OCI-LY1 (cell line): Measurements from ENCODE around the gene XPO4.

Source experiments
- H2AFZ ChIP-seq: fragments of 200-600 bp; sonication (generic), shearing (Covaris generic); 2 replicates; pipeline ENCODE4 v1.6.0; 2014; ENCODE audit warnings: antibody characterized with exemption, mild to moderate bottlenecking, low read length
- H3F3A ChIP-seq: fragments of 200-600 bp; sonication (generic), shearing (Covaris generic); 2 replicates; pipeline ENCODE4 v1.6.0; 2014; ENCODE audit warnings: mild to moderate bottlenecking, antibody characterized with exemption, low read length, moderate library complexity; ENCODE audit not compliant: insufficient read depth
- H3K27ac ChIP-seq: fragments of 200-600 bp; sonication (generic); 2 replicates; pipeline ENCODE4 v1.5.1; 2014; ENCODE audit warnings: low read length, mixed run types, mild to moderate bottlenecking, low read depth; ENCODE audit not compliant: poor library complexity, severe bottlenecking
- H3K27me3 ChIP-seq: fragments of 200-600 bp; sonication (generic); 2 replicates; pipeline ENCODE4 v1.6.0; 2014; ENCODE audit warnings: antibody characterized with exemption, mild to moderate bottlenecking, low read length, moderate library complexity; ENCODE audit not compliant: insufficient read depth
- H3K36me3 ChIP-seq: fragments of 200-600 bp; sonication (generic); 2 replicates; pipeline ENCODE4 v1.6.1; 2014; ENCODE audit warnings: mild to moderate bottlenecking, antibody characterized with exemption, low read length, moderate library complexity, mixed read lengths; ENCODE audit not compliant: insufficient read depth
- H3K4me1 ChIP-seq: fragments of 200-600 bp; sonication (generic); 2 replicates; pipeline ENCODE4 v1.5.1; 2014; ENCODE audit warnings: mild to moderate bottlenecking, low read length, moderate library complexity; ENCODE audit not compliant: insufficient read depth, severe bottlenecking
- H3K4me2 ChIP-seq: fragments of 200-600 bp; sonication (generic), shearing (Covaris generic); 2 replicates; pipeline ENCODE4 v1.6.1; 2014; ENCODE audit warnings: low read length
- H3K4me3 ChIP-seq: fragments of 200-600 bp; sonication (generic); 2 replicates; pipeline ENCODE4 v1.5.1; 2014; ENCODE audit warnings: low read length, low read depth, mild to moderate bottlenecking, mixed read lengths; ENCODE audit not compliant: poor library complexity, severe bottlenecking
- H3K79me2 ChIP-seq: fragments of 200-600 bp; shearing (Covaris generic); 2 replicates; pipeline ENCODE4 v1.6.1; 2016; ENCODE audit warnings: mixed run types, low read length, mixed read lengths; ENCODE audit not compliant: insufficient read depth
- H3K9ac ChIP-seq: fragments of 200-600 bp; sonication (generic), shearing (Covaris generic); 2 replicates; pipeline ENCODE4 v1.6.1; 2014; ENCODE audit warnings: mild to moderate bottlenecking, low read length, mixed read lengths
- H3K9me2 ChIP-seq: fragments of 200-600 bp; sonication (generic), shearing (Covaris generic); 2 replicates; pipeline ENCODE4 v1.6.1; 2014; ENCODE audit warnings: low read depth, mild to moderate bottlenecking, low read length, mixed read lengths
- H3K9me3 ChIP-seq: fragments of 200-600 bp; shearing (Covaris generic); 2 replicates; pipeline ENCODE4 v1.6.1; 2014; ENCODE audit warnings: low read length, mixed read lengths
- H4K20me1 ChIP-seq: fragments of 200-600 bp; sonication (generic), shearing (Covaris generic); 2 replicates; pipeline ENCODE4 v1.6.0; 2016; ENCODE audit warnings: mild to moderate bottlenecking, low read length; ENCODE audit not compliant: insufficient read depth
- EZH2 ChIP-seq: fragments of 200-600 bp; sonication (generic), shearing (Covaris generic); IDR thresholded peaks from 2 replicates; pipeline ENCODE4 v1.8.0; 2017; ENCODE audit warnings: borderline replicate concordance, mixed run types, mild to moderate bottlenecking, antibody characterized with exemption, low read length, moderate library complexity, mixed read lengths
- TF ChIP-seq, protein P1 (sequence below): fragments of 200-600 bp; sonication (generic), shearing (Covaris generic); IDR thresholded peaks from 2 replicates; pipeline ENCODE4 v1.5.1; 2017; ENCODE audit warnings: mild to moderate bottlenecking, antibody characterized with exemption, low read length, moderate library complexity, mixed read lengths

XPO4 gene

DNA sequence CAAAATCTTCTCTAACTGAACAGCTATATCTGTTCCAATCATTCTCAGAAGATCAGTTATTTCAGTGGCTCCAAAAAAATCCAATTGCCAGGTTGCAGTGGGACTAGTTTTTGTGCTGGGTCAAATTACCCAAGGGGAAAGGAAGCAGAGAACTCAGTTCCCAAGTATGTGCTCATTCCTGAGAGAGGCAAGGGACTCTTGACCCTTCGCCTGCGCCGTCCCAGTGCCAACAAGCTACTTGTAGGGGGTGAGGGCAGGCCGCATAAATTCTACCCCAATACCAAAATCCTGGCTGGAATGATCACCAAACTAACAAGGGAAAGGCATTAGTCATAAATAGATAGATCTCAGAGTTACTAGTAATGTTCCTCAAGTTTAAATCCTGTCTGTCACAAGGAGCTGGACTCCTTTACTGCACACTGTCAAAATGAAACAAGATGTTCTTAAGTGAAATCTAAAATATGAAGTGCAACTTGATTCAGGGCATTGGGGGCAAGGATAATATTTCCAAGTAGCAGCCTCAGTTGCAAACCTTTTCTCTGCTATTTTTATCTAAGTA lies 50.6 kb downstream of the XPO4 start:
- Histone ChIP-seq H3K4me1 (no peaks in the 10 kb centered on the region), H3K27me3 (no peaks in the 10 kb centered on the region), H3K36me3 (peaks cover 34% of the 10 kb centered on the region)

DNA sequence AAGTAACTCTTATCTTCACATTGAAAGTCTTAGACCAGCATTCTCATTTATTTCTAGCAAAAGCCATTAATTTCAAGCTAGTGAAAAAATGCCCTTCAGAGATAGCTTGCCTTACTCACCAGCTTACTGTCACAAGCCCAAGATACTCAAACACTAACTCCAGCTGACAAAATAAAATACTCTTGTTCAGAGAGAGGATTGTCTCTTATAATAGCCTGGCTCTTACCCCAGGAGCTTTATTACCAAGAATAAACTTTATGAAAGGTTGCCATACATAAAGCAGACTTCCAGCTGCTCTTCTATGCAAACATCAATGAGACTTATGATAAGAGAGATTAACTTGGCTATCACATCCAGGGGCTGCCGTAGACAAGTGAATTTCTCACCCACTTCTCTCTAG lies 53.6 kb downstream of the XPO4 start:
- Histone ChIP-seq H3K4me2 (no peak overlapping the region), H3K9ac (no peak overlapping the region), H3K27ac (no peak overlapping the region)

More for the DNA sequence above, 50.6 kb downstream of the XPO4 start:
- TF ChIP-seq, protein P1, sequence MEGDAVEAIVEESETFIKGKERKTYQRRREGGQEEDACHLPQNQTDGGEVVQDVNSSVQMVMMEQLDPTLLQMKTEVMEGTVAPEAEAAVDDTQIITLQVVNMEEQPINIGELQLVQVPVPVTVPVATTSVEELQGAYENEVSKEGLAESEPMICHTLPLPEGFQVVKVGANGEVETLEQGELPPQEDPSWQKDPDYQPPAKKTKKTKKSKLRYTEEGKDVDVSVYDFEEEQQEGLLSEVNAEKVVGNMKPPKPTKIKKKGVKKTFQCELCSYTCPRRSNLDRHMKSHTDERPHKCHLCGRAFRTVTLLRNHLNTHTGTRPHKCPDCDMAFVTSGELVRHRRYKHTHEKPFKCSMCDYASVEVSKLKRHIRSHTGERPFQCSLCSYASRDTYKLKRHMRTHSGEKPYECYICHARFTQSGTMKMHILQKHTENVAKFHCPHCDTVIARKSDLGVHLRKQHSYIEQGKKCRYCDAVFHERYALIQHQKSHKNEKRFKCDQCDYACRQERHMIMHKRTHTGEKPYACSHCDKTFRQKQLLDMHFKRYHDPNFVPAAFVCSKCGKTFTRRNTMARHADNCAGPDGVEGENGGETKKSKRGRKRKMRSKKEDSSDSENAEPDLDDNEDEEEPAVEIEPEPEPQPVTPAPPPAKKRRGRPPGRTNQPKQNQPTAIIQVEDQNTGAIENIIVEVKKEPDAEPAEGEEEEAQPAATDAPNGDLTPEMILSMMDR, result no peak
- TF ChIP-seq EZH2, result no peak
- Histone ChIP-seq H3F3A (no peaks in the 10 kb centered on the region), H3K27ac (no peak overlapping the region), H3K9ac (no peak overlapping the region), H3K4me2 (no peak overlapping the region), H3K9me2 (no peaks in the 10 kb centered on the region), H2AFZ (no peak overlapping the region), H4K20me1 (no peaks in the 10 kb centered on the region), H3K4me3 (no peak overlapping the region), H3K79me2 (0 out of 2 replicates have a peak, but pooled peaks cover under 1% of the 10 kb centered on the region), H3K9me3 (no peaks in the 10 kb centered on the region)

DNA sequence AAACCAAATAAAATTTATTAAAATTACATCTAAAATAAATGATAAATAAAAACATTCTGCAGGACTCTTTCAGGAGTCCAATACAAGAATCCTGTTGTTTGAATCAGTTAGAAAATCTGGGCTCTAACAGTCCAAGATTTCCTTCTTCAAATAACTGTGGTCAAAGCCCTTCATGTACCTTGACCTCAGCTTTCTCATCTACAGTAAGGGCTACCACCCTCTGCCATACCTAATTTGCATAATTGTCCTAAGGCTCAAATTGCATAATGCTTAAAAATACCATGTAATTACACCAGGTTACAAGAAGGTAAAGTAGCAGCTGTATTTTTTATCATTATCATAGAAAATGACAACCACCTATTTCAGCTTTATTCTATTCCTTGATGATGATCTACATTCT lies 54.3 kb downstream of the XPO4 start:
- Histone ChIP-seq H3K36me3 (peaks cover 23% of the 10 kb centered on the region), H3K9ac (no peak overlapping the region), H3K27me3 (no peaks in the 10 kb centered on the region), H3K9me3 (no peaks in the 10 kb centered on the region), H3K27ac (no peak overlapping the region), H3F3A (no peaks in the 10 kb centered on the region), H2AFZ (no peak overlapping the region), H3K79me2 (peaks cover 4% of the 10 kb centered on the region; the same call in 1 of the 2 replicates), H3K4me1 (no peaks in the 10 kb centered on the region), H3K9me2 (no peaks in the 10 kb centered on the region), H4K20me1 (no peaks in the 10 kb centered on the region), H3K4me2 (no peak overlapping the region), H3K4me3 (no peak overlapping the region)
- TF ChIP-seq EZH2, result no peak
- TF ChIP-seq, protein P1, result no peak

More for the DNA sequence above, 53.6 kb downstream of the XPO4 start:
- Histone ChIP-seq H3K4me3 (no peak overlapping the region), H4K20me1 (no peaks in the 10 kb centered on the region), H3K27me3 (no peaks in the 10 kb centered on the region), H3K79me2 (peaks cover 4% of the 10 kb centered on the region; the same call in 1 of the 2 replicates), H3K9me2 (no peaks in the 10 kb centered on the region), H3K4me1 (no peaks in the 10 kb centered on the region), H2AFZ (no peak overlapping the region), H3K36me3 (peaks cover 21% of the 10 kb centered on the region), H3K9me3 (no peaks in the 10 kb centered on the region), H3F3A (no peaks in the 10 kb centered on the region)
- TF ChIP-seq, protein P1, result no peak
- no peak for TF ChIP-seq EZH2
